Skeletal muscle satellite cell (primary cell): ENCODE data around the gene TNNI2.

Experiments
- H3K27me3 ChIP-seq: 2 replicates; pipeline ENCODE4 v1.7.0; 2013; ENCODE audit warnings: low read length; ENCODE audit not compliant: control insufficient read depth, insufficient read depth
- H3K36me3 ChIP-seq: 2 replicates; pipeline ENCODE4 v1.7.0; 2013; ENCODE audit warnings: mild to moderate bottlenecking, control low read depth, low read length; ENCODE audit not compliant: insufficient read depth
- H3K4me1 ChIP-seq: 2 replicates; pipeline ENCODE4 v1.7.0; 2013; ENCODE audit warnings: low read length; ENCODE audit not compliant: control insufficient read depth, insufficient read depth
- H3K4me2 ChIP-seq: 2 replicates; pipeline ENCODE4 v1.7.0; 2013; ENCODE audit warnings: mild to moderate bottlenecking, low read length
- H3K4me3 ChIP-seq: 2 replicates; pipeline ENCODE4 v1.7.0; 2013; ENCODE audit warnings: low read length
- H3K9ac ChIP-seq: 2 replicates; pipeline ENCODE4 v1.7.0; 2013; ENCODE audit warnings: mild to moderate bottlenecking, low read depth, low read length, moderate library complexity
- H3K9me3 ChIP-seq: replicated peaks from 2 replicates; pipeline ENCODE4 v1.7.0; 2013; ENCODE audit warnings: mild to moderate bottlenecking, control low read depth, low read length

The TNNI2 gene

DNA sequence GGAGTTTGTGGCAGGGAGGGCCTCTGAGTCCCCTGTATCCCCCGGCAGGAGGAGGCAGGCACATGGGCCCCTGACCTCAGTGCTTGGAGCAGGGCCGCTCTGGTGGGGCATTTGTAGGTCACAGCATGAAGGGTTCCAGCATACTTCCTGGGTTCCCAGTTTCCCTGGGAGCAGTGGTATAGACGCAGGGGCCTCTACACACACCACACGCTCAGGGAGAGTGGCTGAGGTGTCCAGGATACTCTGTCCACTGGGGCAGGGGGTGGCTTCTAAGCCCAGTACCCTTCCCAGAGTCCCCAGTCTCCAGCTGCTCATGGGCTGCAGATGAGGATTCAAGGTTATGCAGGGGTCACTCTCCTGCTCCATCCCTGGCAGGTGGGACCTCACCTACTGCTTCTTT, 20.2 kb downstream of the TNNI2 start:
- H3K4me3 ChIP-seq: no peak overlapping the region
- H3K9ac ChIP-seq: no peak overlapping the region
- H3K9me3 ChIP-seq: no peaks in the 10 kb centered on the region
- no peaks in the 10 kb centered on the region for H3K36me3 ChIP-seq
- H3K27me3 ChIP-seq: peaks cover 8% of the 10 kb centered on the region
- H3K4me1 ChIP-seq: peaks cover 17% of the 10 kb centered on the region
- H3K4me2 ChIP-seq: no peak overlapping the region

DNA sequence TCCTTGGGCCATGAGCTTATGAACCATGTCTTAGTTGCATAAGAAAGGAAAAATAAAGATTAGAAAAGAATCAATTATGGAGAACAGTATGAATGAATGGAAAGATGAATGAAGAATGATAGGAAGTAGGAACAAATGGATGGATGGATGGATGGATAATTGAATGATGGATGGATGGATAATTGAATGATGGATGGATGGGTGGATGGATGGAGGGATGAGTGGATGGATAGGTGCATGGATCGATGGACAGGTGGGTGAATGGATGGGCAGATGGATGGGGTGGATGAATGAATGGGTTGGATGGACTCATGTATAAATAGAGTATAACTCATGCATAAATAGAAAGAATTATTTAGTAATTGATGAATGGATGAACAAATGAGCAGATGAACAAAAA, 21.3 kb downstream of the TNNI2 start:
- Histone ChIP-seq H3K36me3 (no peaks in the 10 kb centered on the region), H3K4me1 (peaks cover 28% of the 10 kb centered on the region)

DNA sequence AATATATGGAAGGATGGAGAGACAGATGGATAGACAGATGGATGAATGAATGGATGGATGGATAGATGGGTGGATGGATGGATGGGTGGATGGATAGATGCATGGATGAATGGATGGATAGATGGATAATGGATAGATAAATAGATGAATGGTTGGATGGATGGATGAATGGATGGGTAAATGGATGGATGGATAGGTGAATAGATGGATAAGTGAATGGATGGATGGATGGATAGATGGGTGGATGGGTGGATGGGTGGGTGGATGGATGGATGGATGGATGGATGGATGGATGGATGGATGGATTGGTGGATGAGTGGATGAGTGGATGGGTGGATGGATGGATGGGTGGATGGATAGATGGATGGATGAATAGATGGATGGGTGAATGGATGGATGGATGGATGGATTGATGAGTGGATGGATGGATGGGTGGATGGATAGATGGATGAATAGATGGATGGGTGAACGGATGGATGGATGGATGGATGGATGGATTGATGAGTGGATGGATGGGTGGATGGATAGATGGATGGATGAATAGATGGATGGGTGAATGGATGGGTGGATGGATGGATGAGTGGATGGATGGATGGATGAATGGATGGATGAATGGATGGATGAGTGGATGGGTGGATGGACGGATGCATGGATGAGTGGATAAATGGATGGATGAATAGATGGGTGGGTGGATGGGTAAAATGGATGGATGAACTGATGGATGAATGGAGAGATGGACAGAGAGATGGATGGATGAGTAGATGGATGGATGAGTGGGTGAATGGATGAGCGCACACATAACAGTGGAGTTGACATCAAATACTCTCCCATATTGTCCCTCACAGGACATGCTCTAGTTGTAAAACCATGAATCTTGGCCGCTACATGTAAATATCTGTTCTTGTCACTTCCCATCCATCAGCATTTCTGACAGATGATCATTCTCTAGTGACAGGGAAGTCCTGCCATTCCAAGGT, 22.9 kb downstream of the TNNI2 start:
- H3K27me3 ChIP-seq: no peaks in the 10 kb centered on the region
- no peak overlapping the region for H3K9ac ChIP-seq
- H3K4me2 ChIP-seq: no peak overlapping the region
- no peaks in the 10 kb centered on the region for H3K9me3 ChIP-seq
- peaks cover 42% of the 10 kb centered on the region for H3K4me1 ChIP-seq
- no peaks in the 10 kb centered on the region for H3K36me3 ChIP-seq
- H3K4me3 ChIP-seq: no peak overlapping the region

More for the DNA sequence above, 21.3 kb downstream of the TNNI2 start:
- Histone ChIP-seq H3K9me3 (no peaks in the 10 kb centered on the region), H3K4me3 (no peak overlapping the region), H3K9ac (no peak overlapping the region), H3K4me2 (no peak overlapping the region), H3K27me3 (peaks cover 5% of the 10 kb centered on the region)

DNA sequence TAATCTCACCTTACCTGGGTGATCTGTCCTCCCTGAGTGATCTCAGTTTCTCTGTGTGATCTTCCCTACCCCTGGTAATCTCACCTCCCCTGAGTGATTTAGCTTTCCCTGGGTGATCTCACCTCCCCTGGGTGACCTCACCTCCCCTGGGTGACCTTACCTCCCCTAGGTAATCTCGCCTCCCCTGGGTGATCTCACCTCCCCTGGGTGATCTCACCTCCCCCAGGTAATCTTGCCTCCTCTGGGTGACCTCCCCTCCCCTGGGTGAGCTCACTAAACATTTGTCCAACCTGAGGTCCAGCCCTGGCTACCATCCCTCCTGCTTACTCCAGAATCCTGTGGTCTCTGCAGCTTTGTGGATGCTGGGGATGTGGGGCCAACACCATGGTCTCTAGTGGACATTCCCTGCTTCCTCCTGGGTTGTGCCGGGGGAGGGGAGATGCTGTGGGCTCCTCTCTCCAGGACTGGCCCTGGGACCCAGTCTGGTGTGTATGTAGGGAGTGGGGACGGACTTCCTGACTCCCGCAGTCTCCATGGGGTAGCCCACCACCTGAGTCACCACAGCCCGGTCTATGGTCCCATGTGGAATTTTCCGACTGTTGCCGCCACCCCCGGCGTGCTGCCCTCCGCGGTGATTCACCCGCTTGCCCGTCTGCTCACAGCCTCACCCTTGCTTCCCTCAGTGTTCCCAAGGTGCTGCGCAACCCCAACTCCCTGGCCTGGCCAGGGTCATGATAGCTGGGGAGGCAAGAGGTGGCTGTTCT, 24.0 kb downstream of the TNNI2 start:
- Histone ChIP-seq H3K4me2 (peak overlapping the region; percentile 77), H3K9me3 (no peaks in the 10 kb centered on the region), H3K4me1 (peaks cover 51% of the 10 kb centered on the region), H3K27me3 (no peaks in the 10 kb centered on the region), H3K36me3 (no peaks in the 10 kb centered on the region), H3K4me3 (peak overlapping the region; percentile 63), H3K9ac (peak overlapping the region; percentile 85)

DNA sequence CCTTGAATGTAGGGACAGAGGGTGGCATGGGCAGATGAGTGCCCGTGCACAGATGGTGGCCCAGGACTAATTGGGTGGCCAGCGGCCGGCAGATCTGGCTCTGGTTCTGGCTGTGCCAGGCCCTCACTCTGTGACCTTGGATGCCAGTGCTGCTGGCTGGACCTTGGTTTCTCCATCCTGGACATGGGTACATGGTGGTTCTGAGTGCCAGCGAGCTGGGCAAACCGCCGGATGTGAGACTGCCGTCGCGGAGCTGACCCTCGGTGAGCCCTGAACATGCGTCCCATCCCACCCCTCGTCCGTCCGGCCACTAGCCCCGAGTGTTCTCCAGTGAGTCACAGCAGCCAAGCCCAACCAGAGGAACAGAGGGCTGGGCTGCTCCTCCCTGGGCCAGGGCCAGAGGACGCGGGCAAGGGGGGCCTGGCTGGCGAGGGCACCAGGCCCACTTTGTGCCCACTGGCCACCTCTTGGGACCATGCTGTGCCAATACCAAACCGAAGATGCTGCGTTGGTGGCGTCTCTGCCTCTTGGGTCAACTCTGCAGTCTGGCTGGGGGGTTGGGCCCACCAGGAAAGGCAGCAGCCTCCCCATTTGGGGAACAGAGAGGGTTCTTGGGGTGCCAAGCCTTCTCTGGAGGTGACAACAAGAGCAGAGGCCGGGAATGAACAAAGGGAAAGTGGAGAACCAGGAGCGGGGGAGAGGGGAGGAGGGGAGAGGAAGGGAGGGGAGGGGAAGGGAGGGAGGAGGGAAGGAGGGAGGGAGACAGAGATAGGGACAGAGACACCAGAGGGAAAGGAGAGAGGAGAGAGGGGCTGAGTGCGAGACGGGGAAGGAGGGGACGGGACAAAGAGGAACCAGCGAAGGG, 24.8 kb downstream of the TNNI2 start:
- Histone ChIP-seq H3K9me3 (no peaks in the 10 kb centered on the region), H3K9ac (peak overlapping the region; percentile 85), H3K27me3 (no peaks in the 10 kb centered on the region), H3K4me3 (peak overlapping the region; percentile 69), H3K36me3 (no peaks in the 10 kb centered on the region), H3K4me1 (peaks cover 59% of the 10 kb centered on the region), H3K4me2 (peak overlapping the region; percentile 77)

DNA sequence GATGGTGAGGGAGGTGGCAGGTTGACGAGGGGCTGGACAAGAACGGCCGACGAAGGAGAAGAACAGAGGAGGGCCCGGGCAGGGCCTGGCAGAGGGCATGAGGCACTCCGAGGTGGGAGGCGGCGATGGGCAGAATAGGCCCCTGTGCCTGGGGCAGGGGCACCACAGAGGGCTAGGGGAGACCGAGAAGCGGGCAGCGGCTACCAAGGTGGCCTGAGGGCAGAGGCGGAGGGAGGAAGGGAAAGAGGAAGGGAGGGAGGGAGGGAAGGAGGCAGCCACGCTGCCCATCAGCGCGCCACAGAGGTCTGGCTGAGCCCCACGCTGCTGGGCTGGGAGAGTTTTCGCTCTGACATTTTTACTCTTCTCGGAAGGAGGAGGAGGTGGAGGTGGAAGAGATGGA, 25.4 kb downstream of the TNNI2 start:
- H3K27me3 ChIP-seq: no peaks in the 10 kb centered on the region
- H3K36me3 ChIP-seq: no peaks in the 10 kb centered on the region
- H3K4me1 ChIP-seq: peaks cover 65% of the 10 kb centered on the region
- H3K9me3 ChIP-seq: no peaks in the 10 kb centered on the region
- peak overlapping the region; percentile 77 for H3K4me2 ChIP-seq
- peak overlapping the region; percentile 69 for H3K4me3 ChIP-seq
- H3K9ac ChIP-seq: peak overlapping the region; percentile 85

DNA sequence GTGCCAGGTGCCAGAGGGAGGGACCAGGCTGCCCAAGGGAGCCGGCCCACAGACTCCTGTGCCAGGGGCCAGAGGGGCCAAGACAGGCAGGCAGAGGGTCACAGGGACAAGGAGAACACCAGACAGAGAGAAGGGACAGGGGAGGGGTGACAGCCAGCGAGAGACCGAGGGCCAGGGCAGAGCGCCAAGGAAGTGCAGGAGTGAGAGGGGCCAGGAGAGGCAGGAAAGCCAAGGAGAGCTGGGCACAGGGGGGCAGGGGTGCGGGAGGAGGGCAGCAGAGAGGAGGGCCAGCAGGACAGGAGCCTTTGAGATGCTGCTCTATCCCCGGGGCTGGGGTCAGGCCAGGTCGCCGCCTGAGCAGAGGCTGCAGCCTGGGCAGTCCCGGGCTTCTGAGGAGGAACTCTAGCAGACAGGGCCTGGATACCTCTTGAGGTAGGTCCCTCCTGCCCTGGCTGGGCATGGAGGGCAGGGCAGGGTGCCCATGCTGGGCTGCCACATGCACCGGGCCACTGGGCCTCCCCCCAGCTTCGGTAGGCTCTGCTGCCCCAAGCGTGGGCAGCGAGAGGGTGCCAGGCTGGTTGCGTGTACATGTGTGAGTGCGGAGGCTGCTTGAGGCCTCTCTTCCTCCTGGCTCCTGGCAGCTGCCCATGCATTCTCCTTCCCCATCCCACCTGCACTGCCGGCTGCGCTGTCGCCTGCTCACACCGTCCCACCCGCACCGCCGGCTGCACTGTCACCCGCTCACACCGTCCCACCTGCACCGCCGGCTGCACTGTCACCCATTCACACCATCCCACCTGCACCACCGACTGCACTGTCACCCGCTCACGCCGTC, 26.3 kb downstream of the TNNI2 start:
- H3K9ac ChIP-seq: peak overlapping the region; percentile 85
- peak overlapping the region; percentile 77 for H3K4me2 ChIP-seq
- H3K9me3 ChIP-seq: no peaks in the 10 kb centered on the region
- peaks cover 68% of the 10 kb centered on the region for H3K4me1 ChIP-seq
- H3K27me3 ChIP-seq: no peaks in the 10 kb centered on the region
- H3K4me3 ChIP-seq: peak overlapping the region; percentile 69
- H3K36me3 ChIP-seq: no peaks in the 10 kb centered on the region

DNA sequence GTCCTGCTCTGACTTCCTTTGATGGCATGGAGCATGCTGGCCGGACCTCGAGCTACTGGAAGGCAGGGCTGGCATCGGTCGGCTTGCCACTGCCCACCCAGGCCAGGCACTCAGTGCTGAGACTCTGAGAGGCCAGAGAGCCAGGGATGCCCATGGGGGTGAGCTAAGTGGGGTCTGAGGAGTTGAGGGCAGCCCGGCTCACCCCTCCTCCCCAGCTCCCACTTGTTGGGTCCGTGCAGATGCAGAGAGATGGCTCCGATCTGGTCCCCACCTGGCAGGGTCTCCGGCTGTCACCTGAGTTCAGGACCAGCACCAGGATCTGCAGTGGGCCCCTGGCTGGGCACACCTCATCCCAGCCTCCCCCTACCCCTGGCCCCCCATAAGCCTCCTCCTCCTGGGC, 27.4 kb downstream of the TNNI2 start:
- Histone ChIP-seq H3K27me3 (no peaks in the 10 kb centered on the region), H3K4me3 (no peak overlapping the region), H3K4me2 (peak overlapping the region; percentile 77), H3K9me3 (no peaks in the 10 kb centered on the region), H3K36me3 (no peaks in the 10 kb centered on the region), H3K4me1 (peaks cover 77% of the 10 kb centered on the region), H3K9ac (no peak overlapping the region)

DNA sequence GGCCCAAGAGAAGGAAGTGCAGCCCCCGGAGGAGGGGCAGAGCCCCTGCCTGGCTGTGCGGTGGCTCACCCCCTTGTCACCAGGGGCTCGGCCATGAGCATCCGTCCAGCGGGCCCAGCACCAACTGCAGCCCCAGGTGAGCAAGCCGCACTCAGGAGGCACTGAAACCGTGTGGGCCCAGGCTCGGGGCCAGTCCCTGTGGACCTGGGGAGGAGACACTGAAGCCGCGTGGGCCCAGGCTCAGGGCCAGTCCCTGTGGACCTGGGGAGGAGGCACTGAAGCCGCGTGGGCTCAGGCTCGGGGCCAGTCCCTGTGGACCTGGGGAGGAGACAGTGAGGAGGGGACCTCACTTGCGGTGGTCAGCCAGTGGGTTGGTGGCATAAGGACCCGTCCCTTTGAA, 28.0 kb downstream of the TNNI2 start:
- H3K36me3 ChIP-seq: no peaks in the 10 kb centered on the region
- H3K4me1 ChIP-seq: peaks cover 77% of the 10 kb centered on the region
- H3K4me3 ChIP-seq: no peak overlapping the region
- H3K27me3 ChIP-seq: no peaks in the 10 kb centered on the region
- H3K9me3 ChIP-seq: no peaks in the 10 kb centered on the region
- no peak overlapping the region for H3K4me2 ChIP-seq
- H3K9ac ChIP-seq: no peak overlapping the region

DNA sequence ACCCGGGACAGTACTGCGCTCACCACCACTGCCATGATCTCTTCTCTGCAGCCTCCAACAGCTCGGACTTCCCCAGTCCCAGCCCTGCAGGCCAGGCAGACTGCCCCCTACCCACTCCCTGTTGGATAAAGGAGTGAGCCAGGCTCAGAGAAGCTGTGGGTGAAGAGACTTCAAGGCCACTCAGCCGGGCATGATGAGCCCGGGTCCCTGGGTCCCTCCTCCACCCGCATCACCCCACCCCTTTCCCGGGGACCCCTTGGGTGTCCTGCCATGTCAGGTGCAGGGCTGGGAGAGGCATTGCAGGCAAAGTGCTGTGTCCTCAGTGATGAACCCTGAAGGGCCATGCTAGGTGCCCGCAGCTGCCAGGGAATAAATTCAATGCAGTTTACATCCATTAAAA, 28.6 kb downstream of the TNNI2 start:
- Histone ChIP-seq H3K9me3 (no peaks in the 10 kb centered on the region), H3K9ac (no peak overlapping the region), H3K4me1 (peaks cover 76% of the 10 kb centered on the region), H3K27me3 (no peaks in the 10 kb centered on the region), H3K36me3 (no peaks in the 10 kb centered on the region), H3K4me2 (peak overlapping the region; percentile 14), H3K4me3 (no peak overlapping the region)
